Measurements from ENCODE around the gene LRP5.

GRCh38 chr11:68480852-68481510 is 168.6 kb downstream of the LRP5 start:
- TF ChIP-seq CTCF (IDR thresholded peaks at IDR 0.05 in 8 of 11, conservative IDR thresholded peaks at IDR 0.05 in 3 of 11) (no peak), POLR2AphosphoS5 (IDR thresholded peaks at IDR 0.05) (no peak), POLR2A (IDR thresholded peaks at IDR 0.05) (no peak)
